K562 (cell line): Measurements from ENCODE around the gene PCCA.

Source experiments
- CTCF ChIP-seq, 3 experiments: IDR thresholded peaks in 2 of 3; conservative IDR thresholded peaks in 1 of 3; 2 replicates each; pipeline ENCODE4 v1.5.1; 2011 to 2012; ENCODE audit warnings: low read length in 3 of 3, mild to moderate bottlenecking in 3 of 3, control low read depth in 2 of 3, improper control_type of control experiment in 1 of 3, inconsistent platforms in 1 of 3, low read depth in 1 of 3, mixed read lengths in 1 of 3, moderate library complexity in 1 of 3; ENCODE audit not compliant: insufficient read depth in 2 of 3
- E4F1 ChIP-seq: fragments of 250-450 bp; sonication (Bioruptor Pico); IDR thresholded peaks from 2 replicates; pipeline ENCODE4 v1.5.0; 2021; ENCODE audit warnings: mild to moderate bottlenecking, borderline replicate concordance
- MAFK ChIP-seq: IDR thresholded peaks from 2 replicates; pipeline ENCODE4 v1.6.1; 2011; ENCODE audit warnings: low read length, improper control_type of control experiment
- SMAD3 ChIP-seq: fragments of 450-650 bp; formaldehyde crosslinking; conservative IDR thresholded peaks from 2 replicates; pipeline ENCODE4 v1.4.0; 2020; ENCODE audit warnings: mild to moderate bottlenecking
- SNAPC5 ChIP-seq: fragments of 250-450 bp; sonication (Bioruptor Pico); IDR thresholded peaks from 2 replicates; pipeline ENCODE4 v1.8.0; 2021; ENCODE audit warnings: moderate library complexity, mild to moderate bottlenecking, inconsistent platforms
- TGIF2 ChIP-seq: sonication (generic); formaldehyde crosslinking; IDR thresholded peaks from 2 replicates; pipeline ENCODE4 v1.8.1; 2022; ENCODE audit warnings: mild to moderate bottlenecking, missing genetic modification reagents, moderate library complexity
- USF2 ChIP-seq: sonication (generic); formaldehyde crosslinking; IDR thresholded peaks from 2 replicates; pipeline ENCODE4 v1.5.0; 2020; ENCODE audit warnings: missing genetic modification reagents
- ZNF699 ChIP-seq: fragments of 250-450 bp; sonication (Bioruptor Pico); IDR thresholded peaks from 2 replicates; pipeline ENCODE4 v1.8.0; 2021; ENCODE audit warnings: mild to moderate bottlenecking, moderate library complexity; ENCODE audit not compliant: insufficient replicate concordance

GRCh38 chr13:100213576-100213975, 124.7 kb downstream of the PCCA start:
- TF ChIP-seq SNAPC5, result no peak
- no peak for TF ChIP-seq CTCF (IDR thresholded peaks at IDR 0.05 in 2 of 3, conservative IDR thresholded peaks at IDR 0.05 in 1 of 3; ENCODE audit: insufficient read depth in 2 of 3, low read depth in 1 of 3, low read length in 3 of 3)
- no peak for TF ChIP-seq SMAD3
- no peak for TF ChIP-seq ZNF699 (CRISPR knock-in tag)
- TF ChIP-seq MAFK, result no peak
- no peak for TF ChIP-seq TGIF2
- TF ChIP-seq USF2, result no peak
- no peak for TF ChIP-seq E4F1 (CRISPR knock-in tag)
